H1 (cell line): ENCODE measurements around the gene LAX1. TPM values are rescaled to one million over a fixed set of nuclear protein-coding genes. Genes with fewer than 3 reads are reported as not detected.

ENCODE experiments used
- CTCF ChIA-PET: fragments of 300-600 bp; sonication (Branson Sonifier 250); formaldehyde crosslinking; loops from one replicate; lab custom pipeline; 2021; ENCODE audit not compliant: partially characterized antibody; lab: Charles Lee
- POLR2A ChIA-PET: fragments of 300-600 bp; sonication (Branson Sonifier 250); formaldehyde crosslinking; loops from one replicate; lab custom pipeline; 2021; ENCODE audit warnings: inconsistent platforms; ENCODE audit not compliant: partially characterized antibody; lab: Charles Lee
- DNase-seq, 2 experiments: peaks; one replicate each; pipeline versions ENCODE4 v3.0.0 to v3.0.0-alpha.2; 2010 to 2022; ENCODE audit warnings: low spot score in 2 of 2, low read depth in 1 of 2, mixed read lengths in 1 of 2
- FAIRE-seq: peaks from 2 replicates; lab custom pipeline; 2011; peaks lifted over from hg19 to GRCh38; lab: Jason Lieb, UNC
- H2AFZ ChIP-seq: 2 replicates; pipeline ENCODE4 v1.8.1; 2012; ENCODE audit warnings: low read length, inconsistent platforms
- H2AK5ac ChIP-seq: 2 replicates; pipeline ENCODE4 v1.6.1; 2013; ENCODE audit warnings: low read depth, low read length
- H2BK120ac ChIP-seq: replicated peaks from 2 replicates; pipeline ENCODE3; 2013; ENCODE audit warnings: low read depth, low read length, inconsistent platforms
- H2BK12ac ChIP-seq: 2 replicates; pipeline ENCODE4 v1.6.1; 2013; ENCODE audit warnings: low read depth, low read length
- H2BK15ac ChIP-seq: 2 replicates; pipeline ENCODE4 v1.6.1; 2013; ENCODE audit warnings: low read length
- H2BK20ac ChIP-seq: 2 replicates; pipeline ENCODE4 v1.6.1; 2013; ENCODE audit warnings: low read length
- H2BK5ac ChIP-seq: 2 replicates; pipeline ENCODE4 v1.6.1; 2013; ENCODE audit warnings: low read depth, low read length
- H3K14ac ChIP-seq: 2 replicates; pipeline ENCODE4 v1.6.1; 2013; ENCODE audit warnings: inconsistent platforms; ENCODE audit not compliant: insufficient read length
- H3K18ac ChIP-seq: 2 replicates; pipeline ENCODE4 v1.6.1; 2013; ENCODE audit warnings: low read length; ENCODE audit errors: extremely low read depth
- H3K23ac ChIP-seq: 2 replicates; pipeline ENCODE4 v1.6.1; 2013; ENCODE audit warnings: inconsistent platforms; ENCODE audit not compliant: insufficient read length
- H3K23me2 ChIP-seq: 2 replicates; pipeline ENCODE4 v1.6.1; 2013; ENCODE audit warnings: low read depth, low read length
- H3K27ac ChIP-seq: 2 replicates; pipeline ENCODE4 v1.6.1; 2011; ENCODE audit warnings: low read depth, low read length, inconsistent platforms
- H3K27me3 ChIP-seq, 4 experiments: replicated peaks in 1 of 4; 1 replicate in 1 of 4; 2 replicates in 3 of 4; pipeline versions ENCODE4 v1.6.1 to v1.8.1; 2011 to 2013; ENCODE audit warnings: low read length in 3 of 4, mild to moderate bottlenecking in 3 of 4, inconsistent platforms in 2 of 4, mixed read lengths in 2 of 4, moderate library complexity in 1 of 4; ENCODE audit not compliant: control insufficient read depth in 3 of 4, insufficient read depth in 3 of 4; ENCODE audit errors: extremely low read depth in 1 of 4
- H3K36me3 ChIP-seq, 4 experiments: 2 replicates each; pipeline versions ENCODE4 v1.6.1 to v1.8.1; 2011 to 2013; ENCODE audit warnings: mild to moderate bottlenecking in 4 of 4, low read length in 3 of 4, moderate library complexity in 2 of 4, control low read depth in 1 of 4, inconsistent platforms in 1 of 4; ENCODE audit not compliant: insufficient read depth in 4 of 4, control insufficient read depth in 2 of 4
- H3K4ac ChIP-seq: replicated peaks from 2 replicates; pipeline ENCODE3; 2013; ENCODE audit warnings: low read length, low read depth, mixed read lengths, inconsistent platforms; ENCODE audit not compliant: insufficient read length
- H3K4me1 ChIP-seq, 4 experiments: replicated peaks in 1 of 4; 1 replicate in 1 of 4; 2 replicates in 3 of 4; pipeline versions ENCODE4 v1.6.1 to v1.8.1; 2011 to 2013; ENCODE audit warnings: low read length in 3 of 4, inconsistent platforms in 2 of 4, mixed read lengths in 1 of 4; ENCODE audit not compliant: insufficient read depth in 4 of 4, control insufficient read depth in 3 of 4
- H3K4me2 ChIP-seq, 2 experiments: 2 replicates each; pipeline versions ENCODE4 v1.6.1 to v1.8.1; 2011 to 2013; ENCODE audit warnings: low read depth in 2 of 2, low read length in 2 of 2, control low read depth in 1 of 2, inconsistent platforms in 1 of 2, mild to moderate bottlenecking in 1 of 2; ENCODE audit not compliant: insufficient read depth in 1 of 2
- H3K4me3 ChIP-seq, 4 experiments: fragments of 200-600, 300-600 bp in 1 of 4; sonication (generic), shearing (Covaris generic), sonication (Bioruptor Twin) in 1 of 4; 2 replicates each; pipeline versions ENCODE4 v1.5.1 to v1.8.1; 2011 to 2016; ENCODE audit warnings: low read length in 4 of 4, low read depth in 3 of 4, control low read depth in 2 of 4, inconsistent platforms in 2 of 4, mild to moderate bottlenecking in 2 of 4, mixed read lengths in 1 of 4, moderate library complexity in 1 of 4; ENCODE audit not compliant: insufficient read depth in 2 of 4; ENCODE audit errors: extremely low read depth in 1 of 4
- H3K56ac ChIP-seq: replicated peaks from 2 replicates; pipeline ENCODE3; 2013; ENCODE audit warnings: low read depth, mild to moderate bottlenecking, mixed read lengths, low read length, inconsistent platforms; ENCODE audit not compliant: insufficient read length
- H3K79me1 ChIP-seq: 2 replicates; pipeline ENCODE4 v1.6.1; 2013; ENCODE audit warnings: low read depth, low read length, control low read depth
- H3K79me2 ChIP-seq, 2 experiments: 2 replicates each; pipeline versions ENCODE4 v1.6.1 to v1.8.1; 2012 to 2013; ENCODE audit warnings: low read length in 2 of 2, mild to moderate bottlenecking in 2 of 2, inconsistent platforms in 1 of 2; ENCODE audit not compliant: insufficient read depth in 2 of 2, control insufficient read depth in 1 of 2
- H3K9ac ChIP-seq, 4 experiments: replicated peaks in 1 of 4; 1 replicate in 1 of 4; 2 replicates in 3 of 4; pipeline versions ENCODE4 v1.6.1 to v1.8.1; 2011 to 2013; ENCODE audit warnings: low read depth in 3 of 4, low read length in 3 of 4, control low read depth in 2 of 4, mild to moderate bottlenecking in 2 of 4, moderate library complexity in 2 of 4, inconsistent platforms in 1 of 4; ENCODE audit errors: extremely low read depth in 1 of 4
- H3K9me3 ChIP-seq, 2 experiments: 2 replicates each; pipeline versions ENCODE4 v1.6.1 to v1.8.1; 2012 to 2013; ENCODE audit warnings: mild to moderate bottlenecking in 2 of 2, moderate library complexity in 2 of 2, control low read depth in 1 of 2, inconsistent platforms in 1 of 2, low read depth in 1 of 2, low read length in 1 of 2, mixed read lengths in 1 of 2; ENCODE audit not compliant: insufficient read depth in 2 of 2
- H4K20me1 ChIP-seq, 2 experiments: replicated peaks in 1 of 2; 2 replicates each; pipeline versions ENCODE3 to v1.8.1; 2011 to 2013; ENCODE audit warnings: inconsistent platforms in 2 of 2, low read length in 2 of 2, mild to moderate bottlenecking in 1 of 2; ENCODE audit not compliant: insufficient read depth in 2 of 2, control insufficient read depth in 1 of 2
- H4K5ac ChIP-seq: 2 replicates; pipeline ENCODE4 v1.6.1; 2013; ENCODE audit warnings: low read length, low read depth, mixed read lengths, inconsistent platforms; ENCODE audit not compliant: insufficient read length
- H4K8ac ChIP-seq: 2 replicates; pipeline ENCODE4 v1.8.0; 2013; ENCODE audit warnings: mild to moderate bottlenecking, moderate library complexity, low read length, inconsistent platforms; ENCODE audit not compliant: insufficient read depth; ENCODE audit errors: extremely low read depth
- H4K91ac ChIP-seq: replicated peaks from 2 replicates; pipeline ENCODE3; 2013; ENCODE audit warnings: low read length, mixed read lengths, inconsistent platforms; ENCODE audit not compliant: insufficient read length
- CTCF ChIP-seq, 3 experiments: IDR thresholded peaks; 1 replicate in 2 of 3; 2 replicates in 1 of 3; pipeline versions ENCODE4 v1.5.1 to v1.6.1; 2011; ENCODE audit warnings: low read length in 3 of 3, mild to moderate bottlenecking in 3 of 3, inconsistent platforms in 2 of 3, low read depth in 1 of 3, moderate library complexity in 1 of 3; ENCODE audit not compliant: insufficient read depth in 1 of 3; ENCODE audit errors: control extremely low read depth in 1 of 3
- KDM4A ChIP-seq: IDR thresholded peaks from one replicate; pipeline ENCODE4 v1.7.1; 2012; ENCODE audit warnings: low read depth, mild to moderate bottlenecking, moderate library complexity, low read length, inconsistent platforms; ENCODE audit not compliant: severe bottlenecking
- KDM5A ChIP-seq: fragments of 200-600 bp; IDR thresholded peaks from 2 replicates; pipeline ENCODE4 v1.7.1; 2012; ENCODE audit warnings: mild to moderate bottlenecking, low read length, inconsistent platforms, mixed read lengths
- POLR2A ChIP-seq, 2 experiments: IDR thresholded peaks; 1 replicate in 1 of 2; 2 replicates in 1 of 2; pipeline ENCODE4 v1.6.1; 2011; ENCODE audit warnings: low read depth in 2 of 2, low read length in 2 of 2, mild to moderate bottlenecking in 2 of 2; ENCODE audit errors: control extremely low read depth in 1 of 2
- TAF7 ChIP-seq: optimal IDR thresholded peaks from 2 replicates; pipeline ENCODE3; 2011; ENCODE audit warnings: low read depth, mild to moderate bottlenecking, inconsistent platforms, low read length, moderate library complexity, borderline replicate concordance
- ZNF274 ChIP-seq: IDR thresholded peaks from 2 replicates; pipeline ENCODE4 v1.7.0; 2012; ENCODE audit warnings: low read length, borderline replicate concordance; ENCODE audit errors: extremely low read depth
- WGBS, 2 experiments: shearing (Covaris generic) in 1 of 2; methylation state at CpG; one replicate each; pipeline versions ENCODE4 v1.1.6 to v1.1.7; 2013 to 2015; ENCODE audit warnings: low lambda C conversion rate in 2 of 2, mixed read lengths in 2 of 2, inconsistent platforms in 1 of 2, low coverage in 1 of 2, missing lambda C conversion rate in 1 of 2; ENCODE audit not compliant: insufficient replicate concordance in 2 of 2, insufficient coverage in 1 of 2, insufficient read length in 1 of 2; ENCODE audit errors: extremely low coverage in 1 of 2, missing lambda C conversion rate in 1 of 2; 5-methylcytosine and 5-hydroxymethylcytosine counted together
- polyA plus RNA-seq, 7 experiments: library from polyadenylated mRNA; depleted of rRNA in 3 of 7; stranded (reverse) in 5 of 7; unstranded in 2 of 7; fragments of >200 nt in 5 of 7; fragments of 200-250 nt in 2 of 7; gene quantifications; 1 replicate in 5 of 7; 2 replicates in 1 of 7; 4 replicates in 1 of 7; pipeline versions ENCODE4 v1.2.1 to v1.2.3, GENCODE V29; 2011 to 2013; ENCODE audit warnings: missing spikeins in 2 of 7, mixed read lengths in 2 of 7
- total RNA-seq: library from RNA; stranded (reverse); fragmentation: NEBNext Ultra II Directional; extraction: Animal tissue kit (Norgen Biotek cat#: 25700); gene quantifications from 2 replicates; pipeline ENCODE4 v1.2.1, GENCODE V29; 2021

LAX1 gene
- total and polyA plus RNA-seq, 2 of the 8 experiments (the other 6 are each of a cell fraction or from before 2014, with no cell fraction given) = 0.11 TPM; not detected in 1

- Histone ChIP-seq H2BK15ac (no peak overlapping the region), H3K23me2 (no peaks in the 10 kb centered on the region; the same call in 1 of the 2 replicates), H3K36me3 (no peaks in the 10 kb centered on the region), H3K18ac (no peak overlapping the region), H3K9ac (no peak overlapping the region), H2BK20ac (no peak overlapping the region), H3K14ac (no peak overlapping the region), H3K4me3 (no peak overlapping the region), H4K20me1 (no peaks in the 10 kb centered on the region), H4K8ac (no peak overlapping the region; the same call in 1 of the 2 replicates), H3K27me3 (no peaks in the 10 kb centered on the region), H4K5ac (no peak overlapping the region), H3K56ac (no peak overlapping the region), H3K9me3 (no peaks in the 10 kb centered on the region), H3K4me2 (no peak overlapping the region), H3K27ac (no peak overlapping the region), H2BK12ac (no peak overlapping the region), H4K91ac (no peak overlapping the region), H2BK5ac (no peak overlapping the region), H3K23ac (no peak overlapping the region), H3K79me2 (no peaks in the 10 kb centered on the region), H3K4ac (no peak overlapping the region), H3K79me1 (no peaks in the 10 kb centered on the region), H2BK120ac (no peak overlapping the region), H2AFZ (no peak overlapping the region), H2AK5ac (no peak overlapping the region), H3K4me1 (peaks cover 0 to 3% (median 0%) of the 10 kb centered on the region in 4 experiments; a peak in 3 of 7 replicates)
- no peak for DNase-seq
- FAIRE-seq = no peak
- ChIA-PET CTCF (interaction anchor here (0.6 to 0.9 kb wide), 2 partner anchors 48 to 108 kb away, joined by 3 read pairs; no protein-coding TSS in a partner anchor), POLR2A (interaction anchor here (1.5 kb wide), 1 partner anchor 22 kb away, joined by 3 read pairs; no protein-coding TSS in a partner anchor)
- TF ChIP-seq ZNF274 (no peak), CTCF (IDR thresholded peaks at IDR 0.05; ENCODE audit: control extremely low read depth in 1 of 3, insufficient read depth in 1 of 3, low read depth in 1 of 3, low read length in 3 of 3) (no peak), KDM4A (no peak), KDM5A (no peak), TAF7 (no peak), POLR2A (IDR thresholded peaks at IDR 0.05; ENCODE audit: control extremely low read depth in 1 of 2, low read depth in 2 of 2, low read length in 2 of 2) (no peak)
- WGBS, 2 experiments = 90% methylated on average over 7 of the region's 7 CpGs; no CpG with 5 or more reads in 1 of the 2 experiments
Observed at GRCh38 chr1:203781962-203782361, 17.0 kb downstream of the LAX1 start.
